Measurements from ENCODE around the gene LIG3.
"Not testable (repeated sequence)": the region's sequence is repeated elsewhere in the genome, so short reads cannot be mapped to it uniquely, and the experiment has no call there.

The LIG3 gene

DNA sequence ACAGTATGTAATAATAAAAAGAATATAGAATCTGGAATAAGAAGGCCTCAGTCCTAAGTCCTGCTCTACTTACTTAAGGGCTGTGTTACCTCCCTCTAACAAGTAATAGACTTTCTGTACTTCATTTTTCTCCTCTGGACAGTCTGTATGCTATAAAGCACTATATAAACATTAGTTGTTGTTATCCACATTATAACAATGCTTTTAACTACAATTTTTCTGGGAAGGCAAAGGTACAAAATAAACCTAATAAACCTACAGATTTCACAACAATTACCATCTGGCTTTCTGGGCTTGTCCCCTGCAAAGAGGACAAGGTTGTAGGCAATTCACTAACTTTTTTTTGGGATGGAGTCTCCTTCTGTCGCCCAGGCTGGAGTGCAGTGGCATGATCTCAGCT lies 50.5 kb downstream of the LIG3 start:
- Histone ChIP-seq H3K27ac (ENCODE audit: poor library complexity, severe bottlenecking) (no peak overlapping the region), H3K4me3 (ENCODE audit: severe bottlenecking) (no peak overlapping the region), H3K27me3 (ENCODE audit: insufficient read depth, poor library complexity, severe bottlenecking) (no peaks in the 10 kb centered on the region), H3K4me1 (ENCODE audit: insufficient read depth, poor library complexity, severe bottlenecking) (no peaks in the 10 kb centered on the region), H3K9me3 (ENCODE audit: severe bottlenecking) (no peaks in the 10 kb centered on the region), H3K36me3 (ENCODE audit: low read depth) (peaks cover 7% of the 10 kb centered on the region; the same call in 1 of the 2 replicates)
- DNase-seq (ENCODE audit: low spot score) (no peak), ATAC-seq (ENCODE audit: low read depth) (no peak)
- TF ChIP-seq, protein P1, sequence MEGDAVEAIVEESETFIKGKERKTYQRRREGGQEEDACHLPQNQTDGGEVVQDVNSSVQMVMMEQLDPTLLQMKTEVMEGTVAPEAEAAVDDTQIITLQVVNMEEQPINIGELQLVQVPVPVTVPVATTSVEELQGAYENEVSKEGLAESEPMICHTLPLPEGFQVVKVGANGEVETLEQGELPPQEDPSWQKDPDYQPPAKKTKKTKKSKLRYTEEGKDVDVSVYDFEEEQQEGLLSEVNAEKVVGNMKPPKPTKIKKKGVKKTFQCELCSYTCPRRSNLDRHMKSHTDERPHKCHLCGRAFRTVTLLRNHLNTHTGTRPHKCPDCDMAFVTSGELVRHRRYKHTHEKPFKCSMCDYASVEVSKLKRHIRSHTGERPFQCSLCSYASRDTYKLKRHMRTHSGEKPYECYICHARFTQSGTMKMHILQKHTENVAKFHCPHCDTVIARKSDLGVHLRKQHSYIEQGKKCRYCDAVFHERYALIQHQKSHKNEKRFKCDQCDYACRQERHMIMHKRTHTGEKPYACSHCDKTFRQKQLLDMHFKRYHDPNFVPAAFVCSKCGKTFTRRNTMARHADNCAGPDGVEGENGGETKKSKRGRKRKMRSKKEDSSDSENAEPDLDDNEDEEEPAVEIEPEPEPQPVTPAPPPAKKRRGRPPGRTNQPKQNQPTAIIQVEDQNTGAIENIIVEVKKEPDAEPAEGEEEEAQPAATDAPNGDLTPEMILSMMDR (IDR thresholded peaks at IDR 0.05; ENCODE audit: poor library complexity, severe bottlenecking) = no peak

GRCh38 chr17:35038453-35038852 lies 58.1 kb downstream of the LIG3 start:
- no peaks in the 10 kb centered on the region for H3K27me3 ChIP-seq (ENCODE audit: insufficient read depth, poor library complexity, severe bottlenecking)
- TF ChIP-seq, protein P1 (IDR thresholded peaks at IDR 0.05; ENCODE audit: poor library complexity, severe bottlenecking) = no peak

GRCh38 chr17:35041390-35041789 lies 61.1 kb downstream of the LIG3 start:
- ATAC-seq (ENCODE audit: low read depth) (no peak), DNase-seq (ENCODE audit: low spot score) (no peak)
- H3K27ac ChIP-seq (ENCODE audit: poor library complexity, severe bottlenecking) = no peak overlapping the region
- TF ChIP-seq, protein P1 (IDR thresholded peaks at IDR 0.05; ENCODE audit: poor library complexity, severe bottlenecking) = no peak
- H3K4me3 ChIP-seq (ENCODE audit: severe bottlenecking) = no peak overlapping the region
- H3K4me1 ChIP-seq (ENCODE audit: insufficient read depth, poor library complexity, severe bottlenecking) = no peaks in the 10 kb centered on the region
- no peaks in the 10 kb centered on the region for H3K36me3 ChIP-seq (ENCODE audit: low read depth)
- no peaks in the 10 kb centered on the region for H3K27me3 ChIP-seq (ENCODE audit: insufficient read depth, poor library complexity, severe bottlenecking)
- no peaks in the 10 kb centered on the region for H3K9me3 ChIP-seq (ENCODE audit: severe bottlenecking)

More at GRCh38 chr17:35038453-35038852, 58.1 kb downstream of the LIG3 start:
- Histone ChIP-seq H3K4me3 (ENCODE audit: severe bottlenecking) (no peak overlapping the region), H3K9me3 (ENCODE audit: severe bottlenecking) (no peaks in the 10 kb centered on the region), H3K27ac (ENCODE audit: poor library complexity, severe bottlenecking) (no peak overlapping the region), H3K4me1 (ENCODE audit: insufficient read depth, poor library complexity, severe bottlenecking) (no peaks in the 10 kb centered on the region), H3K36me3 (ENCODE audit: low read depth) (no peaks in the 10 kb centered on the region)
- DNase-seq (ENCODE audit: low spot score) (no peak), ATAC-seq (ENCODE audit: low read depth) (no peak)

DNA sequence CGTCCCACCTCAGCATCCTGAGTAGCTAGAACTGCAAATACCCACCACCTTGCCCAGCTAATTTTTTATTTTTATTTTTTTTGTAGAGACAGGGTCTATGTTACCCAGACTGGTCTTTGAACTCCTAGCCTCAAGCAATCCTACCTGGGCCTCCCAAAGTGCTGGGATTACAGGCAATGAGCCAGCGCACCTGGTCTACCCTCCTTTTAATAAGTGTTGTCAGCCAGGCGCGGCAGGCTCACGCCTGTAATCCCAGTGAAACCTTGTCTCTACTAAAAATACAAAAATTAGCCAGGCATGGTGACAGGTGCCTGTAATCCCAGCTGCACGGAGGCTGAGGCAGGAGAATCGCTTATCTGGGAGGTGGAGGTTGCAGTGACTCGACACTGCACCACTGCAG lies 63.9 kb downstream of the LIG3 start:
- H3K27ac ChIP-seq (ENCODE audit: poor library complexity, severe bottlenecking) = no peak overlapping the region
- ATAC-seq (ENCODE audit: low read depth) = no peak

DNA sequence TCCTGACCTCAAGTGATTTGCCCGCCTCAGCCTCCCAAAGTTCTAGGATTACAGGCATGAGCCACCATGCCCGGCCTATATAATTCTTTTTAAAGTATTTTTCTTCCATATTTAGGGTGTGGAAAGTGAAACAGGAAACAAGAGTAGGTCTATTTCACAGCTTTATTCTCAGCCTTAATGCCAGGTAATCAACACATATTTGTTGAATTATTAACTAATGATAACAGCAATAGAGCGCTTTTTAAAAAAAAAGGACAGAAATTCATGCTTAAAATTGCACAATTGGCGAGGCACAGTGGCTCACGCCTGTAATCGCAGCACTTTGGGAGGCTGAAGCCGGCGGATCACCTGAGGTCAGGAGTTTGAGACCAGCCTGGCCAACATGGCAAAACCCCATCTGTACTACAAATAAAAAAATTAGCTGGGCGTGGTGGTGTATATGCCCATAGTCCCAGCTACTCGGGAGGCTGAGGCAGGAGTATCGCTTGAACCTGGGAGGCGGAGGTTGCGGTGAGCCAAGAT lies 65.2 kb downstream of the LIG3 start:
- H3K36me3 ChIP-seq (ENCODE audit: low read depth); H3K4me1 ChIP-seq (ENCODE audit: insufficient read depth, poor library complexity, severe bottlenecking); H3K27me3 ChIP-seq (ENCODE audit: insufficient read depth, poor library complexity, severe bottlenecking); DNase-seq (ENCODE audit: low spot score); ATAC-seq (ENCODE audit: low read depth); H3K9me3 ChIP-seq (ENCODE audit: severe bottlenecking); H3K4me3 ChIP-seq (ENCODE audit: severe bottlenecking); H3K27ac ChIP-seq (ENCODE audit: poor library complexity, severe bottlenecking): not testable (repeated sequence)

More for the DNA sequence above, 63.9 kb downstream of the LIG3 start:
- Histone ChIP-seq H3K27me3 (ENCODE audit: insufficient read depth, poor library complexity, severe bottlenecking) (no peaks in the 10 kb centered on the region), H3K9me3 (ENCODE audit: severe bottlenecking) (no peaks in the 10 kb centered on the region), H3K4me3 (ENCODE audit: severe bottlenecking) (no peak overlapping the region), H3K36me3 (ENCODE audit: low read depth) (no peaks in the 10 kb centered on the region), H3K4me1 (ENCODE audit: insufficient read depth, poor library complexity, severe bottlenecking) (peaks cover 3% of the 10 kb centered on the region)
- TF ChIP-seq, protein P1 (IDR thresholded peaks at IDR 0.05; ENCODE audit: poor library complexity, severe bottlenecking) = no peak
- DNase-seq (ENCODE audit: low spot score) = no peak
